Measurements from ENCODE around the gene SDCCAG8.
A peak's percentile ranks its signal among the peaks of the same experiment; 100 is the strongest.

Gene SDCCAG8

GRCh38 chr1:243416495-243416894 lies 160.7 kb downstream of the SDCCAG8 start:
- no peak for DNase-seq (ENCODE audit: low read depth in 2 of 3, low spot score in 1 of 3)

- no peak for DNase-seq (ENCODE audit: low read depth in 2 of 3, low spot score in 1 of 3)
These were observed 164.4 kb downstream of the SDCCAG8 start for GRCh38 chr1:243420016-243420945.

- DNase-seq (ENCODE audit: low read depth in 2 of 3, low spot score in 1 of 3): no peak
These were observed 165.3 kb downstream of the SDCCAG8 start for GRCh38 chr1:243420946-243421685.

GRCh38 chr1:243421784-243422183 lies 165.9 kb downstream of the SDCCAG8 start:
- DNase-seq (ENCODE audit: low read depth in 2 of 3, low spot score in 1 of 3): peak; percentile 23 to 37 (median 31)

- DNase-seq (ENCODE audit: low read depth in 2 of 3, low spot score in 1 of 3): no peak
These were observed 166.5 kb downstream of the SDCCAG8 start for GRCh38 chr1:243422362-243422761.

GRCh38 chr1:243428084-243428483 lies 172.2 kb downstream of the SDCCAG8 start:
- DNase-seq (ENCODE audit: low read depth in 2 of 3, low spot score in 1 of 3): no peak

- no peak for DNase-seq (ENCODE audit: low read depth in 2 of 3, low spot score in 1 of 3)
These were observed 172.9 kb downstream of the SDCCAG8 start for GRCh38 chr1:243428617-243429342.

GRCh38 chr1:243431591-243431990 lies 175.8 kb downstream of the SDCCAG8 start:
- no peak for DNase-seq (ENCODE audit: low read depth in 2 of 3, low spot score in 1 of 3)

GRCh38 chr1:243432136-243432535 lies 176.3 kb downstream of the SDCCAG8 start:
- DNase-seq (ENCODE audit: low read depth in 2 of 3, low spot score in 1 of 3): no peak

GRCh38 chr1:243433737-243434370 lies 178.0 kb downstream of the SDCCAG8 start:
- no peak for DNase-seq (ENCODE audit: low read depth in 2 of 3, low spot score in 1 of 3)

GRCh38 chr1:243434594-243434993 lies 178.8 kb downstream of the SDCCAG8 start:
- DNase-seq (ENCODE audit: low read depth in 2 of 3, low spot score in 1 of 3): no peak

GRCh38 chr1:243435836-243436235 lies 180.0 kb downstream of the SDCCAG8 start:
- no peak for DNase-seq (ENCODE audit: low read depth in 2 of 3, low spot score in 1 of 3)

GRCh38 chr1:243438146-243438545 lies 182.3 kb downstream of the SDCCAG8 start:
- DNase-seq (ENCODE audit: low read depth in 2 of 3, low spot score in 1 of 3): no peak

GRCh38 chr1:243438815-243439214 lies 183.0 kb downstream of the SDCCAG8 start:
- DNase-seq (ENCODE audit: low read depth in 2 of 3, low spot score in 1 of 3): no peak

- no peak for DNase-seq (ENCODE audit: low read depth in 2 of 3, low spot score in 1 of 3)
These were observed 184.6 kb downstream of the SDCCAG8 start for GRCh38 chr1:243440406-243440805.

- DNase-seq (ENCODE audit: low read depth in 2 of 3, low spot score in 1 of 3): no peak
These were observed 185.8 kb downstream of the SDCCAG8 start for GRCh38 chr1:243441601-243442000.

- DNase-seq (ENCODE audit: low read depth in 2 of 3, low spot score in 1 of 3): no peak
These were observed 187.7 kb downstream of the SDCCAG8 start for GRCh38 chr1:243443557-243443956.

GRCh38 chr1:243447347-243447746 lies 191.5 kb downstream of the SDCCAG8 start:
- no peak for DNase-seq (ENCODE audit: low read depth in 2 of 3, low spot score in 1 of 3)

- DNase-seq (ENCODE audit: low read depth in 2 of 3, low spot score in 1 of 3): no peak
These were observed 192.0 kb downstream of the SDCCAG8 start for GRCh38 chr1:243447844-243448243.

GRCh38 chr1:243449373-243449772 lies 193.5 kb downstream of the SDCCAG8 start:
- no peak for DNase-seq (ENCODE audit: low read depth in 2 of 3, low spot score in 1 of 3)

- DNase-seq (ENCODE audit: low read depth in 2 of 3, low spot score in 1 of 3): no peak
These were observed 196.3 kb downstream of the SDCCAG8 start for GRCh38 chr1:243452092-243452491.
